Kidney (tissue), 14 donors: ENCODE data around the gene PCDH17. TPM values are rescaled to one million over a fixed set of nuclear protein-coding genes. Genes with fewer than 3 reads are reported as not detected.

Experiments
- DNase-seq, 5 donors: peaks; one replicate each; pipeline ENCODE4 v3.0.0-alpha.2; 2013 to 2020
- FAIRE-seq: peaks from 2 replicates; lab custom pipeline; 2012; peaks lifted over from hg19 to GRCh38; lab: Jason Lieb, UNC
- H3K27ac ChIP-seq, 2 donors: one replicate each; pipeline ENCODE4 v1.7.0; 2013; ENCODE audit warnings: low read depth in 2 of 2, low read length in 2 of 2, inconsistent platforms in 1 of 2
- H3K27me3 ChIP-seq: one replicate; pipeline ENCODE4 v1.7.1; 2013; ENCODE audit warnings: low read length, inconsistent platforms; ENCODE audit not compliant: control insufficient read depth, insufficient read depth
- H3K36me3 ChIP-seq, 3 donors: one replicate each; pipeline versions ENCODE4 v1.7.0 to v1.7.1; 2013; ENCODE audit warnings: low read length in 3 of 3, control low read depth in 1 of 3, inconsistent platforms in 1 of 3; ENCODE audit not compliant: insufficient read depth in 3 of 3, control insufficient read depth in 2 of 3
- H3K4me1 ChIP-seq, 3 donors: one replicate each; pipeline versions ENCODE4 v1.7.0 to v1.7.1; 2013; ENCODE audit warnings: low read length in 3 of 3, inconsistent platforms in 1 of 3, low read depth in 1 of 3; ENCODE audit not compliant: control insufficient read depth in 2 of 3, insufficient read depth in 2 of 3
- H3K4me3 ChIP-seq, 3 donors: one replicate each; pipeline versions ENCODE4 v1.7.0 to v1.8.1; 2013; ENCODE audit warnings: low read length in 3 of 3, control low read depth in 1 of 3, inconsistent platforms in 1 of 3
- H3K9ac ChIP-seq, 3 donors: one replicate each; pipeline versions ENCODE4 v1.7.0 to v1.7.1; 2013; ENCODE audit warnings: low read length in 3 of 3, control low read depth in 1 of 3, inconsistent platforms in 1 of 3
- H3K9me3 ChIP-seq, 3 donors: one replicate each; pipeline versions ENCODE4 v1.7.0 to v1.7.1; 2013; ENCODE audit warnings: low read length in 3 of 3, control low read depth in 1 of 3, inconsistent platforms in 1 of 3; ENCODE audit not compliant: control insufficient read depth in 2 of 3, insufficient read depth in 1 of 3
- intact Hi-C: fragments of 100-400 bp; cut with DNase I; formaldehyde crosslinking; loops from one replicate; pipeline ENCODE4 v1.11.1; 2022
- polyA plus RNA-seq: library from polyadenylated mRNA; stranded (reverse); fragments of 350-450 nt; fragmentation: Illumina TruSeq; extraction: RNeasy Lipid Tissue Mini Kit (QIAGEN cat#74804); gene quantifications from one replicate; pipeline ENCODE4 v1.2.3, GENCODE V29; 2014; ENCODE audit warnings: low read depth, low replicate concordance; ENCODE audit not compliant: insufficient read depth
- total RNA-seq: library from RNA; stranded (reverse); fragmentation: NEBNext Ultra II Directional; extraction: Animal tissue kit (Norgen Biotek cat#: 25700); gene quantifications from one replicate; pipeline ENCODE4 v1.2.1, GENCODE V29; 2021
- TF ChIP-seq, protein P1 (sequence below): IDR thresholded peaks from 3 replicates; pipeline ENCODE4 v1.5.1; 2012; ENCODE audit warnings: mild to moderate bottlenecking, moderate library complexity, borderline replicate concordance; ENCODE audit not compliant: insufficient read depth; ENCODE audit errors: extremely low read depth
- donor health status: control.
- donor health status: control.
- donor health status: control.
- donor health status: control.
- donor health status: control.
- donor health status: DM: yes; HTN: yes; CAD: no.
- donor health status: Normal renal cell carcinoma (clear cell type).

PCDH17 gene
- total and polyA plus RNA-seq, 2 donors from 2014 or later, result 1.0 to 18.5 TPM

DNA sequence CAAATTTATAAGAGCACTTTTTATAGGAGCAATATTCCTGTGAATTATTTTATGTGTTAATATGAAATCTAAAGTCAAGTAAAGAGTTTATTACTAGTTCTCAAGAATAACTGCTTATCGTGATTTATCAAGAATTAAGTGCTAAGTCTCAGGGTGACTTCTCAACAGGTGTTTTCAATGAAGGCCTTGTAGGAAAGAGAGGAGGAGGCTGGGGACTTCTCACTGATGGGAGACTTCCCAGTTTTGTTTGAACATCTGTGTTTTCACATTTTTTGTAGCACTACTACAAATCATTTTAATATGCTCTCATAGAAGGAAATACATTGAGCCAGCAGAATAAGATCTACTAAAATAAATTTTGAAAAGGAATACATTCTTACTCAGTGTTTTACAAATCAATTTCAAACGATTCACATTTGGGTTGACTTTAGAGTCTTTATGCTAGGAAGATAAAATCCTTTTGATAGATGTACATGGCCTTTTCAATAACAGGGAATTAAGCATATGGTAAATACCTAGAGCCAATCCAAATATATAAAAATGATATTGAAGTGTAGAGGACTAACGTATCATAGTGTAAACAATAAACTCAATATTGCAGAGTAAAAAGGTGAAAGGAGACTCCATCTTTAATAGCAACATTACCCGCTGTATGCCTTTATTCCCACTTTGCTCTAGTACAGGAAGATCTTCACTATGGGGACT, 6.8 kb downstream of the PCDH17 start:
- Histone ChIP-seq H3K9ac (no peak overlapping the region), H3K4me1 (no peaks in the 10 kb centered on the region), H3K27ac (no peak overlapping the region), H3K36me3 (no peaks in the 10 kb centered on the region), H3K27me3 (peaks cover 2% of the 10 kb centered on the region), H3K4me3 (no peak overlapping the region), H3K9me3 (no peaks in the 10 kb centered on the region)
- DNase-seq (peak in 1 of 5 donors; percentile 13), FAIRE-seq (no peak)
- TF ChIP-seq, protein P1, sequence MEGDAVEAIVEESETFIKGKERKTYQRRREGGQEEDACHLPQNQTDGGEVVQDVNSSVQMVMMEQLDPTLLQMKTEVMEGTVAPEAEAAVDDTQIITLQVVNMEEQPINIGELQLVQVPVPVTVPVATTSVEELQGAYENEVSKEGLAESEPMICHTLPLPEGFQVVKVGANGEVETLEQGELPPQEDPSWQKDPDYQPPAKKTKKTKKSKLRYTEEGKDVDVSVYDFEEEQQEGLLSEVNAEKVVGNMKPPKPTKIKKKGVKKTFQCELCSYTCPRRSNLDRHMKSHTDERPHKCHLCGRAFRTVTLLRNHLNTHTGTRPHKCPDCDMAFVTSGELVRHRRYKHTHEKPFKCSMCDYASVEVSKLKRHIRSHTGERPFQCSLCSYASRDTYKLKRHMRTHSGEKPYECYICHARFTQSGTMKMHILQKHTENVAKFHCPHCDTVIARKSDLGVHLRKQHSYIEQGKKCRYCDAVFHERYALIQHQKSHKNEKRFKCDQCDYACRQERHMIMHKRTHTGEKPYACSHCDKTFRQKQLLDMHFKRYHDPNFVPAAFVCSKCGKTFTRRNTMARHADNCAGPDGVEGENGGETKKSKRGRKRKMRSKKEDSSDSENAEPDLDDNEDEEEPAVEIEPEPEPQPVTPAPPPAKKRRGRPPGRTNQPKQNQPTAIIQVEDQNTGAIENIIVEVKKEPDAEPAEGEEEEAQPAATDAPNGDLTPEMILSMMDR, result no peak
- intact Hi-C loops, result no loop called here

DNA sequence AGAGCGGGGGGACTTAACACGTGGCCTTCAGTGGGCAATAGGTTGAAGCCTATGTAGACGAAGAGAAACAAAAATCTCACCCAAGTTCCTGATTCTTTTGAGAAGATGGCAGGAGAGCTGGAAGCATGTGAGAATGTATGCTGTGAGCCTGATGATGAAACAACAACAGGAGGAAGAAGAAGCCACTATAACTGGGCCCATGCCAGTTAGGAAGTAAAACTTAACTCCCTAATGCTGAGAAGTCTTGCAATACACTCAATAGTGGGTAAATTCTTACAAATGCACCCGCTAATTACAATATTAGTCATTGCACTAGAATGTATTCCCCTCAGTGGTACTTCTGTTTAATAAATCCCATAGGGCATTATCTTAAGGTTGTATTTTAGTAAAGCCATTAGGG, 9.1 kb downstream of the PCDH17 start:
- no peak for FAIRE-seq
- H3K4me3 ChIP-seq, result no peak overlapping the region
- DNase-seq, result no peak
- H3K9me3 ChIP-seq, result no peaks in the 10 kb centered on the region
- TF ChIP-seq, protein P1, result no peak
- no peaks in the 10 kb centered on the region for H3K36me3 ChIP-seq
- H3K4me1 ChIP-seq, result no peaks in the 10 kb centered on the region
- no peak overlapping the region for H3K27ac ChIP-seq
- H3K9ac ChIP-seq, result no peak overlapping the region
- intact Hi-C loops, result no loop called here
- H3K27me3 ChIP-seq, result no peaks in the 10 kb centered on the region

DNA sequence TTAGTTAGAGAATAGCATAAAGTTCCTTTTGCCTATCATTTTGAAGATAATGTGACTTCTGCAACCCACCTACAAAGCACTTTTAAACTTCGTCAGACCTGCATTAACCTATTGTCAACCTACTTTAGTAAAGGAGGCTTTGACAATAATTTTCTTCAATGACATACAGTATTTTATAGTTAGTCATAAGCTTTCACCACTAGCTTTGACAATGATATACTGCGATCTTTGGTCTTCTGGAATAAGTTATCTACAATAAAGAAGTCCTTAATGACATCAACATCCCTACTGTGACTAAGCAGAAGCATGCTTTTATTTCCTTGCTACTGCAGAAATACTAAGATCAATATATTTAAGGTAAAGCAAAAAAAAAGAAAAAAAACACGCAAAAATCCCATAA, 9.5 kb downstream of the PCDH17 start:
- Histone ChIP-seq H3K4me1 (no peaks in the 10 kb centered on the region), H3K27ac (no peak overlapping the region), H3K9me3 (no peaks in the 10 kb centered on the region), H3K4me3 (no peak overlapping the region), H3K9ac (no peak overlapping the region), H3K36me3 (no peaks in the 10 kb centered on the region), H3K27me3 (no peaks in the 10 kb centered on the region)
- no peak for DNase-seq
- intact Hi-C loops, result no loop called here
- FAIRE-seq, result no peak
- TF ChIP-seq, protein P1, result no peak
